ENCODE data around the gene STX8.

Gene STX8

DNA sequence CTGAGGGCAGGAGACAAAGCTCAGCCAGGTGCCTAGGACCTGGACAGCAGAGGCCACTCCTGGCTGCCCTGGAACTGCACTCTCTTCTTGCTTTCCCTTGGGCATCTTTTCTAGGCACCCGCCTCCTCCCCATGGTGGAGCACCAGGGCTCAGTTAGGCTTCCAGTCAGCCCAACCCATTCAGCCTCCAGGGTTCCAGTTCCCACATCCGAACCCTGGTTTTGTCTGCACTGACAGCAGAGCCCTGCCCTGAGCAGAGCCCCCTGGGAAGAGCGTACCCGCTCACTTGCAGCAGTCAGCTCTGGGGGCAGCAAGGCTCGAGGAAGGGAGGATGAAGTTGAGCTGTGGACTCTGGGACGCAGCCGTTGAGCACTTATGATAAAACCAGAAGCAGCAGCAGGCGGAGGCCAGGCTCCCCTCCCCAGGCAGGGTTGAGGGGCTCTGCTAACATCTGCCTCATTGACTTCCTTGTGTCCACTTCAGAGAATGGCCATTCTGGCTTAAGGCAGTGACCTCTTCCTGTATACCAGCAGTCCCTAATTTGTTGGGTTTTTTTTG, 341.2 kb downstream of the STX8 start:
- H3K4me1 Mint-ChIP-seq = peaks cover 38% of the 10 kb centered on the region
- H3K4me3 Mint-ChIP-seq = no peak overlapping the region
- TF ChIP-seq, protein P1, sequence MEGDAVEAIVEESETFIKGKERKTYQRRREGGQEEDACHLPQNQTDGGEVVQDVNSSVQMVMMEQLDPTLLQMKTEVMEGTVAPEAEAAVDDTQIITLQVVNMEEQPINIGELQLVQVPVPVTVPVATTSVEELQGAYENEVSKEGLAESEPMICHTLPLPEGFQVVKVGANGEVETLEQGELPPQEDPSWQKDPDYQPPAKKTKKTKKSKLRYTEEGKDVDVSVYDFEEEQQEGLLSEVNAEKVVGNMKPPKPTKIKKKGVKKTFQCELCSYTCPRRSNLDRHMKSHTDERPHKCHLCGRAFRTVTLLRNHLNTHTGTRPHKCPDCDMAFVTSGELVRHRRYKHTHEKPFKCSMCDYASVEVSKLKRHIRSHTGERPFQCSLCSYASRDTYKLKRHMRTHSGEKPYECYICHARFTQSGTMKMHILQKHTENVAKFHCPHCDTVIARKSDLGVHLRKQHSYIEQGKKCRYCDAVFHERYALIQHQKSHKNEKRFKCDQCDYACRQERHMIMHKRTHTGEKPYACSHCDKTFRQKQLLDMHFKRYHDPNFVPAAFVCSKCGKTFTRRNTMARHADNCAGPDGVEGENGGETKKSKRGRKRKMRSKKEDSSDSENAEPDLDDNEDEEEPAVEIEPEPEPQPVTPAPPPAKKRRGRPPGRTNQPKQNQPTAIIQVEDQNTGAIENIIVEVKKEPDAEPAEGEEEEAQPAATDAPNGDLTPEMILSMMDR (IDR thresholded peaks at IDR 0.05) = no peak
- H3K36me3 Mint-ChIP-seq (ENCODE audit: low read depth) = peaks cover 13% of the 10 kb centered on the region
- H3K27me3 Mint-ChIP-seq (ENCODE audit: low read depth, poor library complexity) = peaks cover 9% of the 10 kb centered on the region
- no peaks in the 10 kb centered on the region for H3K9me3 Mint-ChIP-seq
- DNase-seq = no peak
- no peak overlapping the region for H3K27ac Mint-ChIP-seq

DNA sequence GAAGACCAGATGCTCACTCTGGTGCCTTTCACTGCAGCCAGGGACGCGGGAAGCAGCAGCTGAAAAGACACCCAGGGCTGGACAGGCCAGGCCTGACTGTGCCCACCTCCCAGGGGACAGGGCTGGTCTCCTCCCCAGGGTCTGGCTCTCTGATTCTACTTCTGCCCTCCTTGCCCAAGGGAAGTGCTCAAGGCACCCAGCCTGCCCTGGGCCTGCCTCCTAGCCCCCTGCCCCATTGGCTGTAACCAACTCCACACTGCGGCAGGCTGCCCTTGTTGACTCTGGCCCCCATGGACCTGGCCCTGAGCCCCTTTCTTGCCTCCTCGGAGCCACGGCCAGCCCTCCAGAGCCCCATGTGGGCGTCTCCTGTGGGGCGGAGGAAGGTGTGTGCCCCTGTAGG, 341.9 kb downstream of the STX8 start:
- H3K27ac Mint-ChIP-seq = no peak overlapping the region
- H3K4me1 Mint-ChIP-seq = peaks cover 31% of the 10 kb centered on the region
- TF ChIP-seq, protein P1 (IDR thresholded peaks at IDR 0.05) = no peak
- peaks cover 5% of the 10 kb centered on the region for H3K27me3 Mint-ChIP-seq (ENCODE audit: low read depth, poor library complexity)
- no peaks in the 10 kb centered on the region for H3K9me3 Mint-ChIP-seq
- H3K4me3 Mint-ChIP-seq = no peak overlapping the region
- peaks cover 13% of the 10 kb centered on the region for H3K36me3 Mint-ChIP-seq (ENCODE audit: low read depth)
- DNase-seq = no peak

DNA sequence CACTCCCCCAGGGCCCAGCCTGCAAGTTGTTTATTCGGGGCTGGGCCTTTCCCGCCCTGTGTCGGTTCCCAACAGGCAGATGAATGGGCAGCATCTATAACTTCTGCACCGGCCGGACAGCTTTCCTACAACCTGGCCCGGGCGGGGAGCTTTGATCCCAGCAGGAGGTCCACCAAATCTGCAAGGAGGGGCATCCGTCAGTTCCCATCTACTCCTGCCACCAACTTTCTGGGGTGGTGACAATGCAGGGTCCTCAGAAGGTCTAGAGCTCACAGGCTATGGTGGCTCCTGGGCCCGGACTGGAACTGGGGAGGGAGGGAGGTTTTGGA, 342.4 kb downstream of the STX8 start:
- no peak overlapping the region for H3K4me3 Mint-ChIP-seq
- TF ChIP-seq, protein P1 (IDR thresholded peaks at IDR 0.05) = no peak
- peaks cover 26% of the 10 kb centered on the region for H3K4me1 Mint-ChIP-seq
- no peak overlapping the region for H3K27ac Mint-ChIP-seq
- no peaks in the 10 kb centered on the region for H3K9me3 Mint-ChIP-seq
- H3K36me3 Mint-ChIP-seq (ENCODE audit: low read depth) = peaks cover 13% of the 10 kb centered on the region
- no peak for DNase-seq
- peaks cover 3% of the 10 kb centered on the region for H3K27me3 Mint-ChIP-seq (ENCODE audit: low read depth, poor library complexity)

DNA sequence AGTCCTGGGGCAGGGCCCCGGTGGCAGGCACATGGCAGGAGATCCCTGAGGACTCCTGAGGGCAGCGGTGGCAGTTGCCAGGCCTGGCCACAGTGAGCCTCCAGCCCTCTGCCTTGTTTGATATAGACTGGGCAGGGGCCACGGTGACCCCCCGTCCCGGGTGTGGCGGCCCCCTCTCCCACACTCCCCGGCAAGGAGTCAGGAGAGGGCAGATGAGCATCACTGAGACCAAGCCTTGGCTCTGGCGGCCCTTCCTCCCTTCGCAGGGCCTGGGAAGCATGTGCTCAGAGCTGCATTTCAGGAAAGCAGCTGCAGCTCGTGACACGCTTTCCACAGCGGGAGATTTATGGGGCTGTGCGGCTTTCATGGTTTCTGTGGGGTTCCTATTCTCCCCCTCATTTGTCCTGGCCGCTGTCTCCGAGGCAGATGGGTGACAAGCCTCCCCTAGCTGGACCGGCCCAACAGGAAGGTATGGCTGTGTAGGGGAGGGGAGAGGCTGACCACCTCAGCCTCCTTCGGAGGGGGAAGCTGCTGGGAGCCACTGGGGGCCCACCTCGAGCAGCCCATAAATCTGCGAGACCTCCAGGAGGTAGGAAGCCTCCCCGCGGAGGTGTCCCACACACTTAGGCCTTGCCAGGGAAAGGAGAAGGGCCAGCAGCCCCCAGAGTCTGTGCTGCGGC, 342.9 kb downstream of the STX8 start:
- TF ChIP-seq, protein P1 (IDR thresholded peaks at IDR 0.05) = no peak
- Mint-ChIP-seq H3K27me3 (ENCODE audit: low read depth, poor library complexity) (peaks cover 3% of the 10 kb centered on the region), H3K4me3 (no peak overlapping the region), H3K36me3 (ENCODE audit: low read depth) (peaks cover 9% of the 10 kb centered on the region), H3K9me3 (no peaks in the 10 kb centered on the region), H3K4me1 (peaks cover 21% of the 10 kb centered on the region), H3K27ac (no peak overlapping the region)
- peak; percentile 55 for DNase-seq

DNA sequence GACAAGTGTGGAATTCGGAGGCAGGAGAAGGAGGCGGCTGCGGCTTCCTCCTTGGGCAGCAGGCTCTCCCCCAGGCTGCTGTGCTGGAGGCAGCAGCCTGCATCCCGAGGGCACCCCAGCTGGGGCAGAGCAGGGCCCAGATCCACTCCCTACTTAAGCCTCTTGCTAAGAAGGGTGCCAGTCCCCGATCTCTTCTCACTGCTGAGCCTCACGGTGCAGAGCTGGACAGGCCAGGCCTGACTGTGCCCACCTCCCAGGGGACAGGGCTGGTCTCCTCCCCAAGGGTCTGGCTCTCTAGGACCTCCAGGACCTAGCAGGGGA, 343.5 kb downstream of the STX8 start:
- H3K36me3 Mint-ChIP-seq (ENCODE audit: low read depth) = peaks cover 3% of the 10 kb centered on the region
- no peak overlapping the region for H3K27ac Mint-ChIP-seq
- H3K27me3 Mint-ChIP-seq (ENCODE audit: low read depth, poor library complexity) = no peaks in the 10 kb centered on the region
- TF ChIP-seq, protein P1 (IDR thresholded peaks at IDR 0.05) = no peak
- DNase-seq = no peak
- no peak overlapping the region for H3K4me3 Mint-ChIP-seq
- peaks cover 16% of the 10 kb centered on the region for H3K4me1 Mint-ChIP-seq
- H3K9me3 Mint-ChIP-seq = no peaks in the 10 kb centered on the region

Data from nephron progenitor cell (in vitro differentiated cells).